ENCODE data around the gene DHRS3. TPM values are rescaled to one million over a fixed set of nuclear protein-coding genes. Genes with fewer than 3 reads are reported as not detected.

The DHRS3 gene
- total and polyA plus RNA-seq, 2 of the 13 experiments (the other 11 are each of a cell fraction or from before 2014, with no cell fraction given), result 48.5 to 90.5 TPM

GRCh38 chr1:12615159-12615864 is 2.7 kb downstream of the DHRS3 start (continued):
- no peak for TF ChIP-seq MAFK (conservative IDR thresholded peaks at IDR 0.05 in 1 of 2, IDR thresholded peaks at IDR 0.05 in 1 of 2; ENCODE audit: low read length in 2 of 2)
- TF ChIP-seq ZNF282 (IDR thresholded peaks at IDR 0.05; ENCODE audit: partially characterized antibody), result no peak
- no peak for TF ChIP-seq FUBP1 (CRISPR knock-in tag; IDR thresholded peaks at IDR 0.05; ENCODE audit: borderline replicate concordance)
- 0 out of 2 replicates have a peak, but pooled peaks have one; percentile 3 for TF ChIP-seq NKX3-1 (CRISPR knock-in tag; IDR thresholded peaks at IDR 0.05)
- peak; percentile 4; the same call in 1 of the 2 replicates for TF ChIP-seq ZFY (CRISPR knock-in tag; IDR thresholded peaks at IDR 0.05)

- Histone ChIP-seq H4K20me1 (ENCODE audit: insufficient read depth, low read length) (peaks cover 35% of the 10 kb centered on the region), H3K27ac (ENCODE audit: extremely low read length, insufficient read depth, low read length) (peak overlapping the region; percentile 94), H3K79me2 (ENCODE audit: insufficient read depth, low read length) (peaks cover 75% of the 10 kb centered on the region), H3K9me3 (ENCODE audit: low read length) (no peaks in the 10 kb centered on the region), H3K27me3 (ENCODE audit: control insufficient read depth in 1 of 2, insufficient read depth in 2 of 2, low read length in 2 of 2) (peaks cover 0 to 3% of the 10 kb centered on the region in 2 experiments; a peak in 1 of 5 replicates), H3K4me2 (ENCODE audit: low read depth, low read length) (peak overlapping the region; percentile 87), H3K9ac (ENCODE audit: insufficient read depth, low read depth, low read length) (peak overlapping the region; percentile 97), H3K4me1 (ENCODE audit: insufficient read depth, low read length) (peaks cover 60% of the 10 kb centered on the region), H3K4me3 (replicated peaks in 1 of 3; ENCODE audit: insufficient read depth in 1 of 3, low read depth in 2 of 3, low read length in 3 of 3) (peak overlapping the region; percentile 91 to 97 (median 94)), H3K36me3 (replicated peaks in 1 of 2; ENCODE audit: control insufficient read depth in 1 of 2, insufficient read depth in 2 of 2, low read length in 2 of 2) (peaks cover 11 to 35% of the 10 kb centered on the region in 2 experiments), H2AFZ (ENCODE audit: low read length) (no peak overlapping the region)
- intact Hi-C loops (cut with micrococcal nuclease; ENCODE audit: unreplicated experiment) (loop anchor here (5.0 kb wide), 1 partner anchor 137 kb away; no protein-coding TSS in a partner anchor), in situ Hi-C loops (cut with HindIII; ENCODE audit: extremely low pct_ligation_motif_present, low pct_unique_long_range_greater_than_20kb) (loop anchor here (5.0 kb wide), 2 partner anchors 62 to 87 kb away; no protein-coding TSS in a partner anchor)
- 8% methylated on average over 7 of the region's 7 CpGs for WGBS (ENCODE audit: low lambda C conversion rate)
- ChIA-PET CTCF (ENCODE audit: low intra/inter-chr PET ratio, low total read pairs) (no interaction called here), POLR2A (interaction anchor here (0.6 to 10.1 kb wide), 26 partner anchors 13 to 430 kb away, joined by 3 to 357 read pairs (median 4); no protein-coding TSS in a partner anchor)
- DNase-seq (ENCODE audit: low spot score) (peak; percentile 87), ATAC-seq (0 out of 3 replicates have a peak, but pooled peaks have one; percentile 2), FAIRE-seq (peak; percentile 73)
- BruUV-seq (replicated peaks), result no TSS peak
- TF ChIP-seq NFKBIZ (CRISPR knock-in tag; IDR thresholded peaks at IDR 0.05) (peak; percentile 53; the same call in 1 of the 2 replicates), ZNF33B (CRISPR knock-in tag; IDR thresholded peaks at IDR 0.05) (no peak), SPEN (CRISPR knock-in tag; IDR thresholded peaks at IDR 0.05; ENCODE audit: low read depth) (peak; percentile 61; the same call in 1 of the 2 replicates), UBTF (CRISPR knock-in tag; IDR thresholded peaks at IDR 0.05) (peak; percentile 24; the same call in 1 of the 2 replicates), THRA (CRISPR knock-in tag; IDR thresholded peaks at IDR 0.05; ENCODE audit: borderline replicate concordance) (peak; percentile 38; the same call in 1 of the 2 replicates), KLF16 (CRISPR knock-in tag; IDR thresholded peaks at IDR 0.05) (0 out of 4 replicates have a peak, but pooled peaks of 1 of the 2 experiments have one; percentile 53), ZNF503 (CRISPR knock-in tag; IDR thresholded peaks at IDR 0.05) (peak; percentile 72)
Observed at GRCh38 chr1:12614402-12615158, 3.4 kb downstream of the DHRS3 start.
